ENCODE data around the gene KLHL29. TPM values are rescaled to one million over a fixed set of nuclear protein-coding genes. Genes with fewer than 3 reads are reported as not detected.

KLHL29 gene
- total RNA-seq, 2 donors from 2014 or later = 2.0 to 4.2 TPM

- H3K27ac ChIP-seq = no peak overlapping the region
- no peaks in the 10 kb centered on the region for H3K9me3 ChIP-seq
- H3K4me1 ChIP-seq = peaks cover 0 to 56% of the 10 kb centered on the region in 2 donors
- no peak for DNase-seq (ENCODE audit: low spot score)
- H3K27me3 ChIP-seq = no peaks in the 10 kb centered on the region
- no peak overlapping the region for H3K4me3 ChIP-seq
- no peak for TF ChIP-seq CTCF (IDR thresholded peaks at IDR 0.05)
- H3K36me3 ChIP-seq = no peaks in the 10 kb centered on the region
Observed at GRCh38 chr2:23592061-23592685, 207.2 kb downstream of the KLHL29 start.

GRCh38 chr2:23592898-23593751 is 208.1 kb downstream of the KLHL29 start:
- H3K27ac ChIP-seq = peak overlapping the region; percentile 32 to 33
- H3K4me1 ChIP-seq = peaks cover 0 to 56% of the 10 kb centered on the region in 2 donors
- DNase-seq (ENCODE audit: low spot score) = no peak
- H3K9me3 ChIP-seq = no peaks in the 10 kb centered on the region
- no peak overlapping the region for H3K4me3 ChIP-seq
- no peaks in the 10 kb centered on the region for H3K27me3 ChIP-seq
- TF ChIP-seq CTCF (IDR thresholded peaks at IDR 0.05) = no peak
- no peaks in the 10 kb centered on the region for H3K36me3 ChIP-seq

- Histone ChIP-seq H3K27me3 (no peaks in the 10 kb centered on the region), H3K36me3 (no peaks in the 10 kb centered on the region), H3K4me1 (peaks cover 0 to 53% of the 10 kb centered on the region in 2 donors), H3K4me3 (no peak overlapping the region), H3K9me3 (no peaks in the 10 kb centered on the region), H3K27ac (peak overlapping the region; percentile 32 to 33)
- DNase-seq (ENCODE audit: low spot score) = no peak
- TF ChIP-seq CTCF (IDR thresholded peaks at IDR 0.05) = no peak
Observed at GRCh38 chr2:23593752-23594459, 208.9 kb downstream of the KLHL29 start.

GRCh38 chr2:23594460-23594825 is 209.5 kb downstream of the KLHL29 start:
- Histone ChIP-seq H3K4me3 (no peak overlapping the region), H3K27ac (peak overlapping the region in 1 of 2 donors; percentile 33), H3K4me1 (peaks cover 0 to 48% of the 10 kb centered on the region in 2 donors), H3K27me3 (no peaks in the 10 kb centered on the region), H3K36me3 (no peaks in the 10 kb centered on the region), H3K9me3 (no peaks in the 10 kb centered on the region)
- DNase-seq (ENCODE audit: low spot score) = no peak
- no peak for TF ChIP-seq CTCF (IDR thresholded peaks at IDR 0.05)

- peaks cover 0 to 42% of the 10 kb centered on the region in 2 donors for H3K4me1 ChIP-seq
- no peak overlapping the region for H3K4me3 ChIP-seq
Observed at GRCh38 chr2:23595021-23595420, 210.0 kb downstream of the KLHL29 start.

More at GRCh38 chr2:23595021-23595420, 210.0 kb downstream of the KLHL29 start:
- no peak for TF ChIP-seq CTCF (IDR thresholded peaks at IDR 0.05)
- H3K27ac ChIP-seq = peak overlapping the region; percentile 11 to 33
- DNase-seq (ENCODE audit: low spot score) = no peak
- H3K9me3 ChIP-seq = no peaks in the 10 kb centered on the region
- H3K36me3 ChIP-seq = no peaks in the 10 kb centered on the region
- H3K27me3 ChIP-seq = no peaks in the 10 kb centered on the region
